GM12891 (cell line): ENCODE measurements around the gene RAB3B.

Experiments
- POLR2A ChIP-seq: IDR thresholded peaks from 2 replicates; pipeline ENCODE4 v1.6.1; 2011; ENCODE audit warnings: low read depth, low read length, control low read depth
- POLR2AphosphoS5 ChIP-seq: IDR thresholded peaks from 2 replicates; pipeline ENCODE4 v1.6.1; 2011; ENCODE audit warnings: low read depth, low read length, control low read depth

DNA sequence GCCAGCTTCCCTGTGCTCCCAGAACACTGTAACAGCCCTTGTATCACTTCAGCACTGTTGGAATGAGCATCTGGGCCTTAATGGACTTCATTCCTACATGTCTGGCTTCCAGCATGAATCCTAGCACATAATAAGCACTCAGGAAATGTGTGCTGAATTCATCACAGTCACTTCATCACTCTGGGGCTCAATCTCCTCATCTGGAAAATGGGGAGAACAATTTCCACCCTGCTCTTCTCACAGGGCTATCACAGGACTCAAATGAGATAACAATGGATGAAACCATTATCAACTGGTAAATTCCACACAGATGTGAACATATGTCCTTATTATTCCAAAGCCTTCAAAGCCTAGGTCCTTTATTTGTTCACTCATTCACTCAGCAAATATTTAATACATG, 12.4 kb downstream of the RAB3B start:
- TF ChIP-seq POLR2AphosphoS5 (no peak), POLR2A (no peak)
